ENCODE measurements around the gene TTC23. TPM values are rescaled to one million over a fixed set of nuclear protein-coding genes. Genes with fewer than 3 reads are reported as not detected.

Gene TTC23
- total RNA-seq, 2 experiments from 2014 or later: 2.8 to 7.6 TPM

- Histone ChIP-seq H2AFZ (ENCODE audit: low read length) (no peak overlapping the region), H3K4me1 (ENCODE audit: insufficient read depth, low read length, poor library complexity, severe bottlenecking) (no peaks in the 10 kb centered on the region), H3K9me3 (ENCODE audit: low read length) (no peaks in the 10 kb centered on the region), H3K27ac (ENCODE audit: low read depth, low read length, poor library complexity, severe bottlenecking) (no peak overlapping the region), H3K36me3 (ENCODE audit: insufficient read depth, low read length) (no peaks in the 10 kb centered on the region), H3K4me2 (ENCODE audit: low read length) (no peak overlapping the region), H3K4me3 (ENCODE audit: low read depth, low read length, poor library complexity, severe bottlenecking) (no peak overlapping the region), H4K20me1 (ENCODE audit: insufficient read depth, low read length) (no peaks in the 10 kb centered on the region; the same call in 1 of the 2 replicates), H3K9me2 (ENCODE audit: insufficient read depth, low read length) (no peaks in the 10 kb centered on the region), H3K79me2 (ENCODE audit: insufficient read depth, low read depth, low read length) (no peaks in the 10 kb centered on the region)
- intact Hi-C loops (cut with micrococcal nuclease; ENCODE audit: unreplicated experiment): no loop called here
- ChIA-PET POLR2A (interaction anchor here (0.6 to 2.7 kb wide), 2 partner anchors 13 to 21 kb away, joined by 3 to 12 read pairs; no protein-coding TSS in a partner anchor), CTCF (ENCODE audit: unreplicated experiment) (no interaction called here)
- BruUV-seq (replicated peaks): no TSS peak
- no peak for DNase-seq (ENCODE audit: low spot score)
- TF ChIP-seq EZH2phosphoT487 (IDR thresholded peaks at IDR 0.05; ENCODE audit: borderline replicate concordance, low read depth, low read length): no peak
- TF ChIP-seq, protein P1, sequence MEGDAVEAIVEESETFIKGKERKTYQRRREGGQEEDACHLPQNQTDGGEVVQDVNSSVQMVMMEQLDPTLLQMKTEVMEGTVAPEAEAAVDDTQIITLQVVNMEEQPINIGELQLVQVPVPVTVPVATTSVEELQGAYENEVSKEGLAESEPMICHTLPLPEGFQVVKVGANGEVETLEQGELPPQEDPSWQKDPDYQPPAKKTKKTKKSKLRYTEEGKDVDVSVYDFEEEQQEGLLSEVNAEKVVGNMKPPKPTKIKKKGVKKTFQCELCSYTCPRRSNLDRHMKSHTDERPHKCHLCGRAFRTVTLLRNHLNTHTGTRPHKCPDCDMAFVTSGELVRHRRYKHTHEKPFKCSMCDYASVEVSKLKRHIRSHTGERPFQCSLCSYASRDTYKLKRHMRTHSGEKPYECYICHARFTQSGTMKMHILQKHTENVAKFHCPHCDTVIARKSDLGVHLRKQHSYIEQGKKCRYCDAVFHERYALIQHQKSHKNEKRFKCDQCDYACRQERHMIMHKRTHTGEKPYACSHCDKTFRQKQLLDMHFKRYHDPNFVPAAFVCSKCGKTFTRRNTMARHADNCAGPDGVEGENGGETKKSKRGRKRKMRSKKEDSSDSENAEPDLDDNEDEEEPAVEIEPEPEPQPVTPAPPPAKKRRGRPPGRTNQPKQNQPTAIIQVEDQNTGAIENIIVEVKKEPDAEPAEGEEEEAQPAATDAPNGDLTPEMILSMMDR (conservative IDR thresholded peaks at IDR 0.05; ENCODE audit: low read length): no peak
Measured at GRCh38 chr15:99275525-99276128, 26.2 kb upstream of the TTC23 start.

- Histone ChIP-seq H3K27ac (ENCODE audit: low read depth, low read length, poor library complexity, severe bottlenecking) (no peak overlapping the region), H3K4me3 (ENCODE audit: low read depth, low read length, poor library complexity, severe bottlenecking) (no peak overlapping the region), H3K79me2 (ENCODE audit: insufficient read depth, low read depth, low read length) (no peaks in the 10 kb centered on the region), H3K4me1 (ENCODE audit: insufficient read depth, low read length, poor library complexity, severe bottlenecking) (no peaks in the 10 kb centered on the region), H3K4me2 (ENCODE audit: low read length) (no peak overlapping the region), H3K36me3 (ENCODE audit: insufficient read depth, low read length) (no peaks in the 10 kb centered on the region), H3K9me2 (ENCODE audit: insufficient read depth, low read length) (no peaks in the 10 kb centered on the region), H4K20me1 (ENCODE audit: insufficient read depth, low read length) (no peaks in the 10 kb centered on the region; the same call in 1 of the 2 replicates), H2AFZ (ENCODE audit: low read length) (no peak overlapping the region), H3K9me3 (ENCODE audit: low read length) (no peaks in the 10 kb centered on the region)
- no peak for TF ChIP-seq EZH2phosphoT487 (IDR thresholded peaks at IDR 0.05; ENCODE audit: borderline replicate concordance, low read depth, low read length)
- TF ChIP-seq, protein P1 (conservative IDR thresholded peaks at IDR 0.05; ENCODE audit: low read length): no peak
- no TSS peak for BruUV-seq (replicated peaks)
- ChIA-PET POLR2A (interaction anchor here (1.9 to 2.7 kb wide), 2 partner anchors 13 to 458 kb away, joined by 5 to 12 read pairs; partner anchors contain the start of gene LYSMD4), CTCF (ENCODE audit: unreplicated experiment) (no interaction called here)
- intact Hi-C loops (cut with micrococcal nuclease; ENCODE audit: unreplicated experiment): no loop called here
- DNase-seq (ENCODE audit: low spot score): no peak
Measured at GRCh38 chr15:99275061-99275460, 25.7 kb upstream of the TTC23 start.

- no peaks in the 10 kb centered on the region for H3K36me3 ChIP-seq (ENCODE audit: insufficient read depth, low read length)
- H2AFZ ChIP-seq (ENCODE audit: low read length): no peak overlapping the region
- H3K4me2 ChIP-seq (ENCODE audit: low read length): no peak overlapping the region
- H4K20me1 ChIP-seq (ENCODE audit: insufficient read depth, low read length): no peaks in the 10 kb centered on the region; the same call in 1 of the 2 replicates
- H3K9me3 ChIP-seq (ENCODE audit: low read length): no peaks in the 10 kb centered on the region
- no peak overlapping the region for H3K27ac ChIP-seq (ENCODE audit: low read depth, low read length, poor library complexity, severe bottlenecking)
- no peaks in the 10 kb centered on the region for H3K9me2 ChIP-seq (ENCODE audit: insufficient read depth, low read length)
- POLR2A ChIA-PET: interaction anchor here (1.9 to 2.7 kb wide), 2 partner anchors 11 to 459 kb away, joined by 5 to 12 read pairs; partner anchors contain the start of gene LYSMD4
- DNase-seq (ENCODE audit: low spot score): no peak
- CTCF ChIA-PET (ENCODE audit: unreplicated experiment): interaction anchor here (1.8 kb wide), 1 partner anchor 431 kb away, joined by 9 read pairs; no protein-coding TSS in a partner anchor
- no TSS peak for BruUV-seq (replicated peaks)
- intact Hi-C loops (cut with micrococcal nuclease; ENCODE audit: unreplicated experiment): loop anchor here (1.0 to 5.0 kb wide), 2 partner anchors 430 to 484 kb away; no protein-coding TSS in a partner anchor
- TF ChIP-seq EZH2phosphoT487 (IDR thresholded peaks at IDR 0.05; ENCODE audit: borderline replicate concordance, low read depth, low read length): no peak
- TF ChIP-seq, protein P1 (conservative IDR thresholded peaks at IDR 0.05; ENCODE audit: low read length): no peak
- H3K4me1 ChIP-seq (ENCODE audit: insufficient read depth, low read length, poor library complexity, severe bottlenecking): no peaks in the 10 kb centered on the region
- no peaks in the 10 kb centered on the region for H3K79me2 ChIP-seq (ENCODE audit: insufficient read depth, low read depth, low read length)
- H3K4me3 ChIP-seq (ENCODE audit: low read depth, low read length, poor library complexity, severe bottlenecking): no peak overlapping the region
Measured at GRCh38 chr15:99273801-99274200, 24.4 kb upstream of the TTC23 start.
